ENCODE measurements around the gene PLXNA1.

The PLXNA1 gene

GRCh38 chr3:127003601-127004280 is 20.8 kb downstream of the PLXNA1 start:
- no peak for DNase-seq

GRCh38 chr3:127004641-127005397 is 21.9 kb downstream of the PLXNA1 start:
- DNase-seq = no peak

GRCh38 chr3:127005864-127006500 is 23.1 kb downstream of the PLXNA1 start:
- no peak for DNase-seq

GRCh38 chr3:127006781-127007436 is 24.0 kb downstream of the PLXNA1 start:
- DNase-seq = no peak

- no peak for DNase-seq
Measured at GRCh38 chr3:127008236-127008635, 25.3 kb downstream of the PLXNA1 start.

- no peak for DNase-seq
Measured at GRCh38 chr3:127009531-127009930, 26.6 kb downstream of the PLXNA1 start.

- DNase-seq = no peak
Measured at GRCh38 chr3:127011270-127011992, 28.5 kb downstream of the PLXNA1 start.

- DNase-seq = no peak
Measured at GRCh38 chr3:127012091-127012490, 29.2 kb downstream of the PLXNA1 start.

- no peak for DNase-seq
Measured at GRCh38 chr3:127013181-127013580, 30.3 kb downstream of the PLXNA1 start.

- no peak for DNase-seq
Measured at GRCh38 chr3:127013758-127014535, 31.0 kb downstream of the PLXNA1 start.

- no peak for DNase-seq
Measured at GRCh38 chr3:127014536-127015281, 31.8 kb downstream of the PLXNA1 start.

GRCh38 chr3:127015282-127016042 is 32.5 kb downstream of the PLXNA1 start:
- DNase-seq = no peak

GRCh38 chr3:127016043-127016343 is 33.1 kb downstream of the PLXNA1 start:
- no peak for DNase-seq

- DNase-seq = no peak
Measured at GRCh38 chr3:127016461-127016860, 33.5 kb downstream of the PLXNA1 start.

- no peak for DNase-seq
Measured at GRCh38 chr3:127017229-127017628, 34.3 kb downstream of the PLXNA1 start.

- DNase-seq = no peak
Measured at GRCh38 chr3:127017781-127018180, 34.9 kb downstream of the PLXNA1 start.

- no peak for DNase-seq
Measured at GRCh38 chr3:127018306-127018828, 35.5 kb downstream of the PLXNA1 start.

GRCh38 chr3:127019449-127019848 is 36.5 kb downstream of the PLXNA1 start:
- DNase-seq = no peak

- DNase-seq = no peak
Measured at GRCh38 chr3:127020543-127020942, 37.6 kb downstream of the PLXNA1 start.

- no peak for DNase-seq
Measured at GRCh38 chr3:127022849-127023248, 39.9 kb downstream of the PLXNA1 start.
